Umbilical cord (tissue), 1 donor: ENCODE results near the gene UBIAD1. TPM values are rescaled to one million over a fixed set of nuclear protein-coding genes. Genes with fewer than 3 reads are reported as not detected.

Experiments
- total RNA-seq: library from RNA; depleted of rRNA; stranded (reverse); fragments of >200 nt; gene quantifications from one replicate; pipeline ENCODE4 v1.2.3, GENCODE V29; 2014; ENCODE audit warnings: low replicate concordance; ENCODE audit not compliant: insufficient read depth

Gene UBIAD1
- total RNA-seq, 1 donor from 2014 or later, result 7.9 TPM

Other genes starting within 250 kb of the UBIAD1 start
- 2.9 TPM for gene MASP2, start 226.0 kb upstream of the UBIAD1 start, total RNA-seq
- 17.3 TPM for gene SRM, start 213.2 kb upstream of the UBIAD1 start, total RNA-seq
- gene EXOSC10, start 173.3 kb upstream of the UBIAD1 start, total RNA-seq, result 31.1 TPM
- 0.24 TPM for gene ANGPTL7, start 83.8 kb upstream of the UBIAD1 start, total RNA-seq
- 21.4 TPM for gene MTOR, start 10.6 kb upstream of the UBIAD1 start, total RNA-seq
- 0.96 TPM for gene DISP3, start 206.0 kb downstream of the UBIAD1 start, total RNA-seq